ENCODE data around the gene GTF2IRD1. TPM values are rescaled to one million over a fixed set of nuclear protein-coding genes. Genes with fewer than 3 reads are reported as not detected.
A peak's percentile ranks its signal among the peaks of the same experiment; 100 is the strongest.

GTF2IRD1 gene
- total RNA-seq, 1 experiment from 2014 or later = 34.3 TPM

- WGBS (ENCODE audit: extremely low coverage, insufficient read length, low lambda C conversion rate) = no CpG with 5 or more reads among the region's 10 CpGs
- H4K20me1 ChIP-seq (ENCODE audit: control insufficient read depth, insufficient read depth, insufficient read length) = no peaks in the 10 kb centered on the region
- no peak overlapping the region for H4K91ac ChIP-seq (ENCODE audit: insufficient read length, low read depth, low read length)
- H3K27me3 ChIP-seq (ENCODE audit: insufficient read depth, low read length) = no peaks in the 10 kb centered on the region
- H2BK12ac ChIP-seq (ENCODE audit: insufficient read length, low read depth, low read length) = no peak overlapping the region
- H3K79me1 ChIP-seq (ENCODE audit: insufficient read depth, low read depth, low read length, poor library complexity, severe bottlenecking) = no peaks in the 10 kb centered on the region
- no peak overlapping the region for H3K4ac ChIP-seq (ENCODE audit: low read depth, low read length)
- H3K4me1 ChIP-seq (ENCODE audit: insufficient read depth, low read length) = no peaks in the 10 kb centered on the region
- no peak overlapping the region for H3T11ph ChIP-seq (ENCODE audit: low read length)
- Mint-ChIP-seq H3K27ac (peak overlapping the region; percentile 27 to 95 (median 67); a peak in 4 of 7 replicates), H3K4me3 (no peak overlapping the region), H3K4me1 (peaks cover 14 to 22% of the 10 kb centered on the region in 2 experiments), H3K9me3 (no peaks in the 10 kb centered on the region), H3K27me3 (ENCODE audit: low read depth) (no peaks in the 10 kb centered on the region; the same call in 1 of the 2 replicates), H3K36me3 (ENCODE audit: insufficient read depth in 1 of 3, low read depth in 3 of 3) (peaks cover 6 to 47% (median 45%) of the 10 kb centered on the region in 3 experiments; a peak in 6 of 7 replicates)
- no peak for DNase-seq
- no peaks in the 10 kb centered on the region for H3K23me2 ChIP-seq (ENCODE audit: insufficient read length, low read depth, low read length, poor library complexity, severe bottlenecking)
- no peak overlapping the region for H2AFZ ChIP-seq (ENCODE audit: low read length)
- no peak overlapping the region for H3K4me2 ChIP-seq (ENCODE audit: insufficient read depth, insufficient read length, low read length)
- H3K23ac ChIP-seq (ENCODE audit: insufficient read length, low read depth, low read length) = no peak overlapping the region
- H3K18ac ChIP-seq (ENCODE audit: insufficient read length, low read depth, low read length) = no peak overlapping the region
- no peak overlapping the region for H4K5ac ChIP-seq (ENCODE audit: insufficient read length, low read depth, low read length)
- no peak overlapping the region for H3K14ac ChIP-seq (ENCODE audit: insufficient read depth, low read length)
- no peak overlapping the region for H3K27ac ChIP-seq (ENCODE audit: insufficient read length, low read depth, low read length)
- no peak overlapping the region for H3K9ac ChIP-seq (ENCODE audit: extremely low read depth, insufficient read length, low read length)
- H2BK120ac ChIP-seq (ENCODE audit: low read depth, low read length, poor library complexity, severe bottlenecking) = no peak overlapping the region
- TF ChIP-seq, protein P1, sequence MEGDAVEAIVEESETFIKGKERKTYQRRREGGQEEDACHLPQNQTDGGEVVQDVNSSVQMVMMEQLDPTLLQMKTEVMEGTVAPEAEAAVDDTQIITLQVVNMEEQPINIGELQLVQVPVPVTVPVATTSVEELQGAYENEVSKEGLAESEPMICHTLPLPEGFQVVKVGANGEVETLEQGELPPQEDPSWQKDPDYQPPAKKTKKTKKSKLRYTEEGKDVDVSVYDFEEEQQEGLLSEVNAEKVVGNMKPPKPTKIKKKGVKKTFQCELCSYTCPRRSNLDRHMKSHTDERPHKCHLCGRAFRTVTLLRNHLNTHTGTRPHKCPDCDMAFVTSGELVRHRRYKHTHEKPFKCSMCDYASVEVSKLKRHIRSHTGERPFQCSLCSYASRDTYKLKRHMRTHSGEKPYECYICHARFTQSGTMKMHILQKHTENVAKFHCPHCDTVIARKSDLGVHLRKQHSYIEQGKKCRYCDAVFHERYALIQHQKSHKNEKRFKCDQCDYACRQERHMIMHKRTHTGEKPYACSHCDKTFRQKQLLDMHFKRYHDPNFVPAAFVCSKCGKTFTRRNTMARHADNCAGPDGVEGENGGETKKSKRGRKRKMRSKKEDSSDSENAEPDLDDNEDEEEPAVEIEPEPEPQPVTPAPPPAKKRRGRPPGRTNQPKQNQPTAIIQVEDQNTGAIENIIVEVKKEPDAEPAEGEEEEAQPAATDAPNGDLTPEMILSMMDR (conservative IDR thresholded peaks at IDR 0.05) = no peak
- no peak overlapping the region for H3K56ac ChIP-seq (ENCODE audit: insufficient read length, low read depth, low read length)
- no peaks in the 10 kb centered on the region for H3K9me3 ChIP-seq (ENCODE audit: control insufficient read depth, low read depth, low read length)
- H4K8ac ChIP-seq (replicated peaks; ENCODE audit: insufficient read length, low read depth, low read length) = no peak overlapping the region
- H2BK15ac ChIP-seq (ENCODE audit: low read depth, low read length) = no peak overlapping the region
- H2AK5ac ChIP-seq (ENCODE audit: insufficient read length, low read length) = no peak overlapping the region
- no peak overlapping the region for H2BK20ac ChIP-seq (ENCODE audit: low read depth, low read length, poor library complexity, severe bottlenecking)
- H3K79me2 ChIP-seq (ENCODE audit: insufficient read depth, low read length) = no peaks in the 10 kb centered on the region
- no peak overlapping the region for H2BK5ac ChIP-seq (ENCODE audit: insufficient read length, low read length)
Measured at GRCh38 chr7:74572301-74572979, 118.7 kb downstream of the GTF2IRD1 start.

All from H9 (cell line).